RWPE1 (cell line): ENCODE measurements around the gene NR4A2.

Experiments
- CTCF ChIA-PET: fragments of 350-600 bp; sonication (Branson Sonifier 250); formaldehyde crosslinking; extraction: SDS; loops from one replicate; lab custom pipeline; 2021; lab: Yijun Ruan, JAX
- POLR2A ChIA-PET: fragments of 400-600 bp; formaldehyde crosslinking; extraction: SDS; loops from one replicate; lab custom pipeline; 2020; ENCODE audit warnings: antibody characterized with exemption; ENCODE audit not compliant: low non-redundant PET; lab: Yijun Ruan, JAX
- DNase-seq: peaks from one replicate; pipeline ENCODE4 v3.0.0; 2012; ENCODE audit warnings: low spot score
- H3K27ac ChIP-seq: fragments of 450-650 bp; 2 replicates; pipeline ENCODE4 v1.5.1; 2017
- CTCF ChIP-seq: fragments of 450-650 bp; conservative IDR thresholded peaks from 2 replicates; pipeline ENCODE4 v1.5.1; 2017; ENCODE audit warnings: low read depth, mild to moderate bottlenecking

NR4A2 gene

GRCh38 chr2:156329927-156330726 is 2.4 kb downstream of the NR4A2 start:
- no peak for TF ChIP-seq CTCF
- CTCF ChIA-PET: no interaction called here
- DNase-seq: no peak
- POLR2A ChIA-PET: no interaction called here
- H3K27ac ChIP-seq: no peak overlapping the region

DNA sequence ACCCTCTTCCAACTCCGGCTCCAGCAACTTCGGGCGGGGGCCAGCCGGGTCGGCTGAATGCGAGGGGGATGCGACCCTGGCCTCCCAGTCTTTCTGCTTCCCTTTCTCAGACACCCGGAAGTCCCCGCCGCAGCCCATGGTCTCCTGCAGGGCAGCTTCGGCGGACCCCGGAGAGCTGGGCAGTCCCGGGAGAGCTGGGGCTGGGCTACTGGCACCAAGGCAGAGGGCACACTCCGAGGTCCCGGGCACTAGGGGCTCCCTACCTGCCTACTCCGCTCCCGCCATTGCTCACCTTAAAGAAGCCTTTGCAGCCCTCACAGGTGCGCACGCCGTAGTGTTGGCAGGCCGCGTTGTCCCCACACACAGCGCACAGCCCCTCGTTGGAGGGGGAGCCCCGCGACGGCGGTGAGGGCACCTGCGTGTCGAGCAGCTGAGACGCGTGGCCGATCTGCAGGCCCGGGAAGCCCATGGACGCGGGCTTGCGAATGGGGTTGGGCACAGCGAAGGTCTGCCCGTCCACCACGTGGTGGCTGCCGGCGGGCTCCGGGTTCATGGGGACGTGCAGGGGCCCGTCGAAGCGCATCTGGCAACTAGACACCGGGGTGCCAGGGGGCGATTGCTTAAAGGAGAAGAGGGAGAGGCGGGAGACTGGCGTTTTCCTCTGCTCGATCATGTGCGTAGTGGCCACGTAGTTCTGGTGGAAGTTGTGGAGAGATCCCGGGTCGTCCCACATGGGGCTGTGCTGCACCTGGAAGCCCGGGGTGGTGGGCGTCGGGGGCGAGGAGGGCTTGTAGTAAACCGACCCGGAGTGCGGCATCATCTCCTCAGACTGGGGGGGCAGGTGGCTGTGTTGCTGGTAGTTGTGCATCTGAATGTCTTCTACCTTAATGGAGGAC is 3.2 kb downstream of the NR4A2 start:
- no peak for DNase-seq
- H3K27ac ChIP-seq: no peak overlapping the region
- TF ChIP-seq CTCF: no peak
- CTCF ChIA-PET: no interaction called here
- POLR2A ChIA-PET: no interaction called here

GRCh38 chr2:156327835-156328695 is 4.5 kb downstream of the NR4A2 start:
- H3K27ac ChIP-seq: no peak overlapping the region
- TF ChIP-seq CTCF: no peak
- ChIA-PET CTCF (interaction anchor here (0.6 kb wide), 1 partner anchor 951 kb away, joined by 3 read pairs; no protein-coding TSS in a partner anchor), POLR2A (no interaction called here)
- DNase-seq: no peak

GRCh38 chr2:156326526-156327095 is 5.9 kb downstream of the NR4A2 start:
- no peak for TF ChIP-seq CTCF
- ChIA-PET CTCF (interaction anchor here (0.6 kb wide), 1 partner anchor 131 kb away, joined by 3 read pairs; no protein-coding TSS in a partner anchor), POLR2A (no interaction called here)
- no peak overlapping the region for H3K27ac ChIP-seq
- no peak for DNase-seq

- no peak for DNase-seq
- CTCF ChIA-PET: interaction anchor here (0.6 kb wide), 1 partner anchor 117 kb away, joined by 4 read pairs; no protein-coding TSS in a partner anchor
- POLR2A ChIA-PET: no interaction called here
- no peak overlapping the region for H3K27ac ChIP-seq
- no peak for TF ChIP-seq CTCF
These were observed 6.6 kb downstream of the NR4A2 start for GRCh38 chr2:156325688-156326525.
